GM21515 (cell line): ENCODE results near the gene RAB15.

ENCODE experiments used
- ATAC-seq: cut with Tn5 transposase; IDR thresholded peaks from one replicate; pipeline ENCODE4 v1.9.1; 2021; ENCODE audit not compliant: unreplicated experiment

The RAB15 gene

DNA sequence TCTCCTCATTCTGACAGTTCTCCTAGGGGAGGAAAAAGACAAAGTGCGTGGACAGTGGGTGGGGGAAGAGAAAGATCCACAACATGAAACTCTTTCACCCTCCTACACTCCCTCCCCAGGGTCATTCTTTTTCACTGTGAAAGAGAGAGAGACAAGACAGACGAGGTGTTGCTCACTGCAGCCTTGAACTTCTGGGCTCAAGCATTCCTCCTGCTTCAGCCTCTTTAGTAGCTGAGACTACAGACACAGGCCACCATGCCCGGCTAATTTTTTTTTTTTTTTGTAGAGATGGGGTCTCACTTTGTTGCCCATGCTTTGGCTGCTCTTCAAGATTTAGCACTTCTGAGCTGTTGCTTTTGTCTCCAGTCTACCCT, 32.3 kb downstream of the RAB15 start:
- no peak for ATAC-seq

DNA sequence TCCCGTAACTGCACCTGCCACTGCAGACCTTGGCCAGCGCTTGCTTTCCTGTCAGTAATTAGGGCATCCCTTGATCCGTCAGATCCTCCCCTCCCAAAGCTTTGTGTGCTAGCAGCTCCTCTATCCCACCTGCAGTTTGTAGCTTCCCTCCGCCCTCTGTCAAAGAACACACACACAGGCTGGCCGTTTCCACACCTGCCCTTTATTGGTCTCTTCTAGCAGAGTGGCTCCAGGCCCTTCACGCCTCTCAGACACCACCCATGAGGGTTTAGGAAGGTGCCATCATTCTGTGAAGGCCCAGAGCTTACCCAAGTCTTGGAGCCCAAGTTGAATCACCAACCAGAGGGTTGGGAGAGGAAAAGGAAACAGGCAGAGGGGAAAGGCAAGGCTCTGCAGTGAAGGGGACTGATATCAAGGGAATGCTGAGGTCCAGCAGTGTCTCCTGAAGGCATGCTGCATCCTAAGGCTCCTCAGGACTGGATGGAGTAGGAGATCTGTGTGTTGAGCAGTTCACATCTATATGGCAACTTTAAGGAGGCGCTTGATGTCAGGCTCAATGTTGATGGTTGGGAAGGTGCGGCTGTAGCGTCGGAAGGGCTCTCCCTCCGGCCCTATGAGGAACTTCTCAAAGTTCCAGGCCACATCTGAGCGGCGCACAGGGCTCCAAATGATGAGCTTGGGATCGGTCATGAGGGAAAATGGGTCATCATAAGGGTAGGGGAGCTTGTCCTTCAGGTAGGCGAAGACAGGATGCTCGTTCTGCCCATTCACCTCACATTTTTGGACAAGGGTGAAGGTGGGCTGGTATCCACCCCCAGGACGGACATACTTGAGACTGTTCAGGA, 32.9 kb downstream of the RAB15 start:
- ATAC-seq: no peak

DNA sequence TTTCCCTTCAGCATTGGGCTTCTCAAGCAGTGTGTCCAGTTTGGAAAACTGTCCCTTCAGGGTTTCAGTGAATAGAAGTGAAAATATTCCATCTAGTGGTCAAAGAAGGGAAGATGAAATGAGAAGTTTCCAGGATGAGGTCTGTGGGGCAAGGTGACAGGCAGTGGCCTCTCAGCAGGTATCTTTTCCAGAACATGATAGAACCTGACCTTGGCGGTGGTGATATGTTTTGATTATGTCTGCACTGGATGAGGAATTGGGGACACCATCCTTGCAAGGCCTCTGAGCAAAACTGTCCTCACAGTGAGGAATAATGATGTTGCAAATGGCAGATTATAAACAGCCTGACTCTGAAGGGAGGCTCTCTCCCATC, 34.3 kb downstream of the RAB15 start:
- no peak for ATAC-seq

DNA sequence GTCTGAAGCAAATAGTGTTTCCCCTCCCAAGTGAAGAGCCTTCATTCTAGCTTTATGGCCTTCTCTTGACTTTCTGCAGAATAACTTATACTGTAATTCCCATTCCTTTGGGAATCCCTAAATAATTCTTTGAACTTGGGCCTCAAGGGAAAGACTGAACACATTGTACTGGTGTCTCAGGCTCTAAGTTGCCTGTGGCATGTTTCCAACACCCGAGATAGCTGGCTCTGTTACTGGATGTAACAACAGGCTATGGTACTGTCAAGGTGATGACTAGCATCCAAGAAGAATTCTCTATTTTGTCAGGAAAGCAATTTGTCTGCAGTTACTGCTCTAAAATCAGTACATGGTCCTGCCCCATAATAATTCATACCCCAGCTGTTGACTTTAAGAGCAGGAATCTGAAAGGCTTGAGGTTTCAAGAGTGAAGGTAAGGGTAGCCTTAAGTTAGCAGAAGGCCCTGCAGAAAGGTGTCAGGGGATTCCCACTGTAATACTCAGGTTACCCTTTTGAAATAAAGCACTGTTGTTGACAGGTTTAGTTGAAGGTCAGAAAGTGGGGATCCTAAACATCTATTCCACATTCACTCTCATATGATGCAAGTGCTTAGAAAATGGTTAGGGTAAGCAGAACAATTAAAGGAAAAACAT, 34.8 kb downstream of the RAB15 start:
- no peak for ATAC-seq

DNA sequence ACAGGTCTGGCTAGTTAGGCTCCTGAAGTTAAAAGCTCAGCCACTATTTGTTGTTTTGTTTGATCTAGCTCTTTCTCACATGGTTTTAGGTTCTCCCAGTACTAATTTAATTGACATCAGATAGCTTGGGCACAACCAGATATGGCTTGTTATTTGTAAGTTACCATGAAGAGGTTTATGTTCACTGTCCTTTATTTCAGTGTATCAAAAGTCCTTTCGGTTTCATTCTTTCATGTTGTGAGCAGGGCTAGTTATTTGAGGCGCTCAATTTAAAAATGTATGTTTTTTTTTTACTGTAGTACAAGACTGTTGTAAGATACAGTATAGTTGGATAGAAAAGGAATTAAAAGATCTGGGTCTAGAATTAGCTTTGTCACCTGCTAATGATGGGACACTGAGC, 36.6 kb downstream of the RAB15 start:
- ATAC-seq: no peak

DNA sequence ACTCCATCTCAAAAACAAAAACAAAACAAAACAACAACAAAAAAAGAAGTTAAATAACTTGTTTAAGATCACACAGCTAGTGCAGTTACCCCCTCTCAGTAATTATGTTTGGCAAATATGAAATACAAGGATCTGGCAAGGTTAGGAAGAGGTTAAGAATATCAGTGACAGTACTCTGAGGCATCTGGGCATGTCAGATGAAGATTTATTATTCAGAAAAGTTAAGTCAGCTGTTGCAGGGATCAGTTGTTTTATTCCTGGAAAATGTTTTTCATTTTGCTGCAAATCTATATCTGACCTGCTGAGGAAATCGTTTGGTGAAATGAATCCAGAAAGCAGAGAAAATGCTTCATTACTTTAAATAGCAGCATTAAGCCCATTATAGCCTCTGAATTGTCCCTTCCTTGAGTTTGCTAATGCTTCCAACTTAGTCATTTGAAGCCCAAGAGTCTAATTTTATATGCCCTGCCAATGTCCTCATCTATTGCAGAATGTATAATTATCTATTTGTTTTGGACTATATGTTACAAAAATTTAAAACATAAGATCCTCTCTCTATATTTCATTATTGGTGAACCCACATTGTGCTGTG, 37.7 kb downstream of the RAB15 start:
- ATAC-seq: no peak

DNA sequence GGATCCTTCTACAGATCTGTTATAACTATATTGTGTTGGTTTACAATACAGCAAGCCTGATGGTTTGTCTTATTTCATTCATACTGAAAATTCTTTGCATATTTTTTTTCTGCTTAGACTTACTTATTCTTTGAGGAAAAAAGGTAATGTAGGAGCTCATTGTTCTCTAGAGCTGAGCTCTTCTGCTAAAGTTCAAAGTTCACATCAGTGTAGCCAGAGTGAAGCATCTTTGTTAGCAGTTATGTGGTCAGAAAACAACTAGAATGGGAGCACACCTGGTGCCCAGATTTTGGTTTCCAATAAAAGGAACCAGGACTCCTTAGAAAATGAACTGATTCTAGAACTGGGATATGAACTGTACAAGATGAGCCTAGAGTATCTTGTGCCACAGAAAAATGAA, 39.9 kb downstream of the RAB15 start:
- no peak for ATAC-seq

DNA sequence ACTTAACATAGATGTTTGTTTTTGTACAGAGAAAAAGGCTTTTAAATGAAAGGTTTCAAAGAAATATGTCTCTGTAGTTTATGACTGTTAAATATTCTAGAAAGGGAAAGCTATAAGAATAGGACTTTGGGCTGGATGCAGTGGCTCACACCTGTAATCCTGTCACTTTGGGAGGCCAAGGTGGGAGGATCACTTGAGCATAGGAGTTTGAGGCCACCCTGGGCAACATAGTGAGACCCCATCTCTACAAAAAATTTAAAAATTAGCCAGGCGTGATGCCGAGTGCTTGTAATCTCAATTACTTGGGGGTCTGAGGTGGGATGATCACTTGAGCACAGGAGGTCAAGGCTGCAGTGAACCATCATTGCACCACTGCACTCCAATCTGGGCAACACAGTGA, 41.0 kb downstream of the RAB15 start:
- no peak for ATAC-seq

DNA sequence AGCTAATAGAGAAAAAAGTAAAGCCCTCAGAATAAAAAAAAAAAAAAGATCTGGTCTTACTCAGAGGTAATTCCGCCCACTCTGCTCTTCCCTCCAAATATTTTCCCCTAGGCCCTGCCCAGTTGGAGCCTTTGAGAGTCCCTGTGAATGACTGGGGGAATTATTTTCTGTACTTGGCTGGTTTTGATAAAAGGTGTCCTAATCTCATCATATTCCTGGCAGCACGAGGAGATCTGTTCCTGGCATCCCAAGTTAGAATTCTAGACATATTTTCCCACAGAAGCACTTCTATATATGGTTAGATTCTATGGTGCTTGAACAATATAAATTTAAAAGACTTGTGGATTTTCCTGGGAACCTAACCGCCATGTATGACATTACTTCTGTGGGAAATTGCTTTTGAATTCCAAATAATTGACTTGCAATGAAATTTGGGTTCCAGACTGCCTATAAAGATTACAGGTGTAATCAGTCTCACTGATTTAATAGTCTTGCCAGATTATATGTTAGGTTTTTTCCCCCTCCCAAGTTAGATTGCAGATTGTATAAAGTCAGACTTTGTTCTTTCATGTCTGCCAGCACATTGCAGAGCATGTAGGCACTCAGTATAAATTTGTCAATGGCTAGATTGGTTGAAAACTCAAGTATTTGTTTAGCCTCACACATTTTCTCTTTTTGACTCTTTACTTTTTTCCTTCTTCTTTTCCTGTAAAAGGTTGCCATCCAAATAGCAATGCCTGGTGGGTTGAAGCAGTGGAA, 41.9 kb downstream of the RAB15 start:
- no peak for ATAC-seq

DNA sequence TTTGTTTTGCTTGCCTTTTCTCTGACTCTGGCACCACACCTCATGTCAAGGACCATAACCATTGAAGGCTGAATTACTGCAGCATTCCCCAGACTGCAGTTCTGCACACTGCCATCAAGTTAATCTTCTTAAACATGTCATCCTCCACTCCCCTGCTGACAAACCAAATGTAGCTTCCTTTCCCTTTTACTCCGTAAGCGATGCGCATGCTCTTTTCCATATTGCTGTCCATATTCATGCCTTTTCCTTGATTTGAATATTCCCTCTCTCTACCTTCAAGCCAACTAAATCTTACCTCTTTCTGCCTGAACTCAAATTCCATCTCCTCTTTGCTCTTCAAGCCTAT, 43.1 kb downstream of the RAB15 start:
- no peak for ATAC-seq

DNA sequence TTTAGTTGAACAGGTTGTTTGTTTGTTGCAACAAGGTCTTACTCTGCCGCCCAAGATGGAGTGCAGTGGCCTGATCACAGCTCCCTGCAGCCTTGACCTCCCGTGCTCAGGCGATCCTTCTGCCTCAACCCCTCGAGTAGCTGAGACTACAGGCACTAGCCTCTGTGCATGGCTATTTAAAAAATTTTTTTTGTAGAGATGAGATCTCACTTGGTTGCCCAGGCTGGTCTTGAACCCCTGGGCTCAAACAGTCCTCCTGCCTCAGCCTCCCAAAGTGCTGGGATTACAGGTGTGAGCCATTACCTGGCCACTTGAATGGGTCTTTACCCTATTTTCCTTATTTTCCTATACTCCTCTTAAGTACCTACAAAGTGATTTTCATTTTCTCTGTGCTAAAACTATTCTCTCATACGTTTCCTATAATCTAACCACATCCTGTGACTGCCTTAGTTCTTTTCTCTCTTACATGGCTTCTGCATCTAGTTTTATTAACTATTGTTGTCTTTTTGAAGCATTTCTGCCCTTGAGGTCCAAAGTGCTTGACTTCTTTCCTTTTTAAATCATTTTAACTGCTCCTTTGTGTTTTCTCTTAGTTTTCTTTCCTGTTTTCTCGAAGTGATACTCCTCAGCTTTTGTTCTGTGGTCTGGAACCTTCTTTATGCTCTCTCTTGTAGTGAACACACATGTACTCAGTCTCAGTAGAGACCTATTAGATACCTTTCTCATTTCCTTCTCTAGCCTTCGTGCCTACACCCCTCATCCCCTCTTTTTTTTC, 43.7 kb downstream of the RAB15 start:
- peak; percentile 80 for ATAC-seq

DNA sequence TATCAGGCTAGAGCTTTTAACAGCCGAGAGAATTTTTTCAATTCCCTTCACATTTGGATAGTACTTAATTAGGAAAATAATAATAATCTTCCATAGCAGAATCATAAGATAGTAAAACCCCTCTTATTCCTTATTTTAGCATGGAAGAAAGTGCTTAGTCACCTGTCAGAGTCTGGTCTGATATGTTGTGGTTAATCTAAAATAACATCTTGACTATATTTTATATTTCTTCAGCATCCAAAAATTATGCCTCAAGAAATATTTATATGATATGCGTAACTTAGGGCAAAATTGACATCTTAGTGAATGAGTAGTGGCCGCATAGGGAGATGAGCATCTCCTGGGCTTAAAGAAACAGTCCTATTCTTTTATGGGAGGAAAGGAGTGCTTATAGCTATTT, 45.1 kb downstream of the RAB15 start:
- ATAC-seq: no peak

DNA sequence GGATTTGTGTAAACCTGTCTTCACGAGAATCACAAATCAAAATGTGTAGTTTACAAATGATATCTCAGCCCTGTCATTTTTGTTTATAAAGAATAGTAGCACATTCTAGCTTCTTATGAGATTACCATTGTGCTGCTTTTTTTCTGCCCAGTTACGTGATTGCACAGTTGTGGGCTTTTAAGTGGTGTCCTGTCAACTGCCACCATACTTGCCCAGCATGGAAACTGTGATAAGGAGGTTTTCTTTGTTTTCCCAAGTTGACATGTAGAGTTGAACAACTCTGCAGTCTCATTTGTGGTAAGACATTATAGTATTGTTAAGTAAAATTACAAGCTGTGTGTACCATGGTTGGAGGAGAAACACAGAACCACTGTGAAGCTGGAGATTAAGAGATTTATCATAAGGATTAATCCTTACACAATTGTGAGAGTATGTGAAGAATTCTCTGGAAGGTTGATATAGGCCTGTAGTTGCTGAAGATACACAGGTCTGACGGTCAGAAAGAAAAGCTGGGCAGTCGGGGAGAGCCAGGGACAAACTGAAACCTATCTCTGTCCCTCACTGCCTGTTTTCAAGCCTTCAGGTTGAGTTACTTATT, 45.6 kb downstream of the RAB15 start:
- ATAC-seq: no peak

DNA sequence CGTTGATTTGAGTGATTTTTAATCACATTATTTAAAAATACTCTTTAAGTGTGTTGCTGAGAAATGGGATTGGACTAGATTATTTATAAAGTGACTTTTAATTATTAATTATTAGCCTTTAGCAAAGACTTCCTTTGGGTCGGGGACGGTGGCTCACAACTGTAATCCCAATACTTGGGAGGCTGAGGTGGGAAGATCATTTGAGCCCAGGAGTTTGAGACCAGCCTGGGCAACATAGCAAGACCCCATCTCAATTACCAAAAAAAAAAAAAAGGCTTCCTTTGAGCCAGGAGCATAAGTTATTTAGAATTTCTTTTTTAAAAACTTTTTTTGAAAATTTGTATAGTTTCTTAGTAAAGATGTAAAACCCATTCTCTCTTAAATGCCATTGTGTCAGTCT, 49.1 kb downstream of the RAB15 start:
- ATAC-seq: no peak

DNA sequence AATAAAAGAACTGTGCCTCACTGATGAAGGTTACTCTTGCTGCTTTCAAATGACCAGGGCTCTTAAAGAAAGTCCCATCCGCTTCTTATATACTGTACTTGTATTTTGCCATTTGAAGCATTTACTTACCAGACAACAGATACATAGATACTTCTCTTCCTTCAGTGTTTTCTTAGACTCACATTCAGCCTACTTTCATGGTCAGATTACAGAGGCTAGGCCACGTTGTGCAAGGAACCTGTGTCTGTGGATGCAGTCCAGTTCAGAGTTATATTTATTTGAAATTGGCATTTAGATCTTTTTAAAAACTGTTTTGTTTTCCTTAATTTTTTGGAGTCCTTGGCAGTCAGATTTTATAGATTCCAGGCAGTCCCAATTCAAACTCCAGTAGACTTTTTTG, 51.7 kb downstream of the RAB15 start:
- no peak for ATAC-seq

DNA sequence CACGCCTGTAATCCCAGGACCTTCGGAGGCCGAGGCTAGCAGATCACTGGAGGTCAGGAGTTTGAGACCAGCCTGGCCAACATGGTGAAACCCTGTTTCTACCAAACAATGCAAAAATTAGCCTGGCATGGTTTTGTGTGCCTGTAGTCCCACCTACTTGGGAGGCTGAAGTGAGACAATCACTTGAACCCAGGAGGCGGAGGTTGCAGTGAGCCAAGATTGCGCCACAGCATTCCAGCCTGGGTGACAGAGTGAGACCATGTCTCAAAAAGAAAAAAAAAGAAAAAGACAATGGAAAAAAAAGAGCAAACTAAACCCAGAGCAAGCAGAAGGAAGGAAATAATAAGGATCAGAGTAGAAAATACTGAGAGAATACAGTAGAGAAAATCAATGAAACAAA, 52.5 kb downstream of the RAB15 start:
- ATAC-seq: no peak

DNA sequence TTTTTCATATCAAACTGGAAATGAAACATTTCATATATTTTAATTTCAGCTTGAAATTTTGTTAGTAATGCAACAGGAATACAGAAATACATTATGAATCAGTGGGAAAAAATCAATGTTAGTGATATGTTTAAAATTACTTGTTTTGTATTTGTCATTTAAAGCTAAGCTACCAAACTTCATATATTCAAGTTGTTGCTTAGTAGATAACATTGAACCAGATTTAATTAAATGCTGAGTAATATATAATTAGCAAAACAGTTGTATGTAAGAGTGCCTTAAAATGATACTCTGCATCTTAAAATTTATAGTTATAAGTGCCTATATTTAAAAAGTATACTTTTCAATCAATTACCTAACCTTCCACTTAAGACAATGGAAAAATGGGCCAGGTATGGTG, 52.9 kb downstream of the RAB15 start:
- no peak for ATAC-seq

DNA sequence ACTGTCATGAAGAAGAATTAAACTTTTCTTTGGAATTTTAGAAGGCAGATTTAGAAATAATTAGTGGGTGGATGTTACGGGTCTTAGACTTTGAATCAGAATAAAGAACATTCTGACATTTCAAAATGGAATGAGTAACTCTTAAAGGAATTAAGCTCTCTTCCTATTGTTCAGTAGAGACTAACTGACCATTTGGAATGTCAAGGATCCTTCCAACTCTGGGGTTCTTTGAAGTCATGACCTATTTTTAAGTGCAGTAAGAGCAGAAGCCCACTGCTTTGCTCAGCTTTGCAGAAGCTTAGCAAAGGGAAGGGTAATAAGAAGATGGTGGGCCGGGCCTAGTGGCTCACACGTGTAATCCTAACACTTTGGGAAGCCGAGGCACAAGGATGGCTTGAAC, 53.9 kb downstream of the RAB15 start:
- no peak for ATAC-seq

DNA sequence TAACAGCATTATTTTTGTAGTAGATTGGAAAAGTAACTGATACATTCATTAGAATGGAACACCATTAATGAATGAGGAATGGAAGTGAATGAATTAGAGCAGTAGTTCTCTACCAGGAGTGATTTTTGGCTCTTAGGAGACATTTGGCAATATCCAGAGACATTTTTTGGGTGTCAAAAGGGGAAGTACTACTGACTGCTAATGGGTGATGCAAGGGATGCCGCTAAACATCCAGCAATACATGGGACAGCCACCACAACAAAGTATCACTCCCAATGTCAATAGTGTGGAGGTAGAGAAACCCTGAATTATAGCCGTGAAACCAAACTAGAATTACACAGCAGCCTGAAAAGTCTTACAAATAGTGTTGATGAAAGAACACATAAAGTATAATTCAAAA, 56.3 kb downstream of the RAB15 start:
- ATAC-seq: no peak

DNA sequence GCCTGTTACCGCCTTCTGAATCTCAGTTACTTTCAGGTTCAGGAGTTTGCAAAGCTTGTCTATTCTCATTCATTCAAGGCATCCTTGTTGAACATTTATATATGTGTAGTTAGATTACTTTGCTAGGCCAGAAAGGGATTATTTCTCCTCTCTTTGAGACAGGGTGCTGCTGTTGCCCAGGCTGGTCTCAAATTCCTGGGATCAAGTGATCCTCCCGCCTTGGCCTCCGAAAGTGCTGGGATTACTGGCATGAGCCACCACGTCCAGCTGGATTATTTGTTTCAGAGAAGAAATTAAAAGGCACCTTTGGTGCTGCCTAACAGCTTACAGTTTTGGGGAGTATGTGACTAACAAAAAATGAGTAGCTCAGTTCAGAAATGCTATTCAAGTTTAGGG, 57.1 kb downstream of the RAB15 start:
- no peak for ATAC-seq
